T-helper 1 cell treated with Interleukin-12 subunit alpha and Interleukin-12 subunit beta and Interleukin-4 antibody, amounts not matched to agents 30 ng/mL and 1 ng/mL, for 36 hours (primary cell): ENCODE results near the gene EPYC. TPM values are rescaled to one million over a fixed set of nuclear protein-coding genes. Genes with fewer than 3 reads are reported as not detected.

Experiments used
- intact Hi-C: fragments of 100-400 bp; cut with micrococcal nuclease; formaldehyde crosslinking; loops from one replicate; pipeline ENCODE4 v1.15.1; 2024
- total RNA-seq: library from RNA; stranded (reverse); gene quantifications from 2 replicates; pipeline ENCODE4 v1.2.3, GENCODE V29; 2022

EPYC gene
- total RNA-seq, result not detected in 2 replicates

GRCh38 chr12:91004872-91005271, at the start of gene EPYC:
TSS of gene EPYC (minus strand) at chr12:91004972. CDS start at chr12:91002565, 2,407 bp downstream.
- intact Hi-C loops, result no loop called here

- intact Hi-C loops, result no loop called here
These were observed 49.4 kb upstream of the EPYC start for GRCh38 chr12:91053951-91054715.

GRCh38 chr12:91052026-91052425, 47.3 kb upstream of the EPYC start:
- intact Hi-C loops, result no loop called here

- intact Hi-C loops, result no loop called here
These were observed 39.8 kb upstream of the EPYC start for GRCh38 chr12:91044586-91044985.

- intact Hi-C loops, result no loop called here
These were observed 38.6 kb upstream of the EPYC start for GRCh38 chr12:91043408-91043807.

- intact Hi-C loops, result no loop called here
These were observed 35.5 kb upstream of the EPYC start for GRCh38 chr12:91040096-91040755.

GRCh38 chr12:91037276-91037675, 32.5 kb upstream of the EPYC start:
- intact Hi-C loops, result no loop called here

GRCh38 chr12:91033251-91033650, 28.5 kb upstream of the EPYC start:
- intact Hi-C loops, result no loop called here

GRCh38 chr12:91023326-91024004, 18.7 kb upstream of the EPYC start:
- intact Hi-C loops, result no loop called here

GRCh38 chr12:91021076-91021475, 16.3 kb upstream of the EPYC start:
- intact Hi-C loops, result no loop called here

- intact Hi-C loops, result no loop called here
These were observed 14.7 kb upstream of the EPYC start for GRCh38 chr12:91019455-91019854.

- intact Hi-C loops, result no loop called here
These were observed 12.9 kb upstream of the EPYC start for GRCh38 chr12:91017511-91018263.

GRCh38 chr12:91017043-91017442, 12.3 kb upstream of the EPYC start:
- intact Hi-C loops, result no loop called here

- intact Hi-C loops, result no loop called here
These were observed 4.7 kb upstream of the EPYC start for GRCh38 chr12:91009319-91009950.

- intact Hi-C loops, result no loop called here
These were observed 2.9 kb upstream of the EPYC start for GRCh38 chr12:91007531-91008290.

GRCh38 chr12:91003737-91004136, 1.0 kb downstream of the EPYC start:
- intact Hi-C loops, result no loop called here

GRCh38 chr12:91001306-91001705, 3.5 kb downstream of the EPYC start:
- intact Hi-C loops, result no loop called here

- intact Hi-C loops, result no loop called here
These were observed 4.8 kb downstream of the EPYC start for GRCh38 chr12:90999966-91000365.

- intact Hi-C loops, result no loop called here
These were observed 5.2 kb downstream of the EPYC start for GRCh38 chr12:90999527-90999926.

- intact Hi-C loops, result no loop called here
These were observed 9.8 kb downstream of the EPYC start for GRCh38 chr12:90995010-90995409.
